CD1c-positive myeloid dendritic cell (primary cell): ENCODE data around the gene YIF1B.
"Not testable (repeated sequence)": the region's sequence is repeated elsewhere in the genome, so short reads cannot be mapped to it uniquely, and the experiment has no call there.

ENCODE experiments used
- DNase-seq: peaks from one replicate; pipeline ENCODE4 v3.0.0-alpha.2; 2016; ENCODE audit errors: extremely low spot score

The YIF1B gene

GRCh38 chr19:38274739-38275138 is 41.0 kb downstream of the YIF1B start:
- no peak for DNase-seq

DNA sequence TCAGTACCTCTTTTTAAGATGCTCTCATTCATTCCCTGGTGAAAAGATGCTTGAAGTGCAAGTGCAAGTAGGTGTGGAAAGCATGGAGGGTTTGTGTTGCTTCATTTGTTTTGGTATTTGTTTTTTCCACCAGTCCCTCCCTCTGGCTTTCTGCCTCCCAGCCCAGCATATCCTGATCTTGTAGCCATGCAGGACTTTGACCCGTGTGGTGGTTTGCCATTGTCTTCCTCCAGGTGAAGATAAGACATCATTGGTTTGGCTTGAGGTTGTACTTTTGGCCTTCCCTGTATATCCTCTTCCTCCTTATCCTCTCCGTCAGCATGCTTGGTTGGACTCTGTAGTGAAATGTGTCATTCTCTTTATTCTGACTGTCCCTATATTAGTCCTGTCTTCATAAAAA is 42.2 kb downstream of the YIF1B start:
- DNase-seq, result no peak

GRCh38 chr19:38270587-38271167 is 45.1 kb downstream of the YIF1B start:
- no peak for DNase-seq

- DNase-seq, result no peak
These were observed 47.2 kb downstream of the YIF1B start for GRCh38 chr19:38268539-38268938.

DNA sequence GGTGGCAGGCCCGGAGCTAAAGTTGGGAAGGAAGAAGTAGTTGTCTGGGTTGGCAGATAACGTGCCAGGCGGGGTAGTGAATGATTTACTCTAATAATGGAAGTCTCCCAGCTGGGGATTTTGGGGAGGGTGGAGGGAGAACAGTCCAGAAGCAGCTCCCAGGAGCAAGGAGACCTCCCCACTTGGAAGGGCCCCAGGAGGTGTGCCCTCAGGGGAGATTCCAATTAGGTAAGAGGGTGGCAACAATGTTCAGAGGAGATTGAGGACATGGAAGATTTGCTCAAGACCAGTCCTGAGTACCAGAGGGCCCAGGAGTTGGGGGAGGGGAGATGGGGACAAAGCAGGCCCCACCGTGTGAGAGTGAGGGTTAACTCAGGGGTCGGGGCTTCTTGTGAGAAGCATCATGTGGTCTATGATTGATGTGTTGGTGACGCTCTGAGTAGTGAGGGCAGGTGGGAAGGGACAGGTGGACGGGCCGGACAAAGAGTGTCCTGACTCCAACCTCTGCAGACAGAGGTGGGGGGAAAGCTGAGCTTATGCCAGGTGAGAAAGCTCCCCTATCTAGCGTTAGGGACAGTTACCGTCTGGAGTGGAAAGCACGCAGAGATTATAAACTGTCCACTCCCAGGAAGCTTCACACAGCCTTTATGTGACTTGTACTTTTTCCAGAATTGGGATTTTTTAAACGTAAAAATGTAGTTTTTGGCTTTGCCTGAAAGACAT is 47.8 kb downstream of the YIF1B start:
- no peak for DNase-seq

DNA sequence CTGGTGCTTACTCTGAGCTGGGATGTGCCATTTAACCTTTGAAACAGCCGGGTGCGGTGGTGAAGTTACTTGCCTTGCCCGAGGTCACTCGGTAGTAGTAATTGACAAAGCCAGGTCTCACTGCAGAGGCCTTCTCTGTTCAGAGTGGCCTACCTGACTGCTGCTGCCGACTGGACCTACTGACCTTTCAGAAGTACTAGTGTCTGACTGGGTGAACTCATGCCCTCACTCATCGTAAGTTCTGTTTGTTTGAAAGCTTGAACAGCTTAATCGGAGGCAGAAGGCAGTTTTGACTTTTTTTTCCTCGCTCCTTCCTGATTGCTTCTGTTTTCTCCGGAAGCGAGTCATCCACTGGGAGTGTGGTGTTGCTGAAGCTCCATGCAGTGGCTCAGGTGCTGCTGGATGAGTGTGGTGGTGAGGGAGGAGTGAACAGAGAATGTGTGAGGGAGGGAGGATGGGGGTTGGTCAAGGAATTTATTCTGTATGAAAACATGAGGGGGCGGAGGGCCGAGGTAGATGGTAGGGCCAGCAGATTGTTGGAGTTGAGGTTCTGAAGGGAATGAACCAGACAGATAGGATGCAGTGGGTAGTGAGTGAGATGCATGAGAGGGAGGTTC is 48.7 kb downstream of the YIF1B start:
- peak; percentile 34 for DNase-seq

- no peak for DNase-seq
These were observed 49.8 kb downstream of the YIF1B start for GRCh38 chr19:38265921-38266429.

- peak; percentile 61 for DNase-seq
These were observed 50.4 kb downstream of the YIF1B start for GRCh38 chr19:38265213-38265861.

- peak; percentile 44 for DNase-seq
These were observed 51.1 kb downstream of the YIF1B start, which contains the start of gene SPINT2 for GRCh38 chr19:38264486-38265212. Gene SPINT2, plus strand, starts transcription at chr19:38264573. Its CDS starts 320 bp downstream, at chr19:38264893.

- DNase-seq, result peak; percentile 97
These were observed 51.9 kb downstream of the YIF1B start for GRCh38 chr19:38263689-38264485.

DNA sequence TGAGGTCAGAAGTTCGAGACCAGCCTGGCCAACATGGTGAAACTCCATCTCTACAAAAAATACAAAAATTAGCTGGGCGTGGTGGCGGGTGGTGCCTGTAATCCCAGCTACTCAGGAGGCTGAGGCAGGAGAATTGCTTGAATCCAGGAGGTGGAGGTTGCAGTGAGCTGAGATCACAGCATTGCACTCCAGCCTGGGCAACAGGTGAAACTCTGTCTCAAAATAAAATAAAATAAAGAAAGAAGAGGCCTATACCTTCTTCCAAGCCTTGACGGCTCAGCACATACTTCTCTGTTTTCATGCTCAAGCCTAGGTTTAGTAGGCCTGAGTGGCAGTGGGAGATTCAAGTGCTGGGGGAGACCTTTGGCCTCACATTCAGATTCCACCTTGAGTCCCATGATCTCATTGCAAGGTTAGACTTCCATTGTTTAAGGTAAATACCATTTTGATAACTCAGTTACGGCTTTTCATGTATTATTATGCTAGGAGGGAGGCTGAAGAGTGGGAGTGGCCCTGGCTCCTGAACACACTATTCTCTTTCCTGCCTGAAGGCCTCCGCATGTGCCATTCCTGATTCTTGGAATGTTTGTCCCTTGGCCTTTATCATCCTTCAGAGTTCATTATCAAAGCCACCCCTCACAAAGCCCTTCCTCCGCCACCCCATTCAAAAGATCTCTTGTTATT is 53.0 kb downstream of the YIF1B start:
- no peak for DNase-seq

DNA sequence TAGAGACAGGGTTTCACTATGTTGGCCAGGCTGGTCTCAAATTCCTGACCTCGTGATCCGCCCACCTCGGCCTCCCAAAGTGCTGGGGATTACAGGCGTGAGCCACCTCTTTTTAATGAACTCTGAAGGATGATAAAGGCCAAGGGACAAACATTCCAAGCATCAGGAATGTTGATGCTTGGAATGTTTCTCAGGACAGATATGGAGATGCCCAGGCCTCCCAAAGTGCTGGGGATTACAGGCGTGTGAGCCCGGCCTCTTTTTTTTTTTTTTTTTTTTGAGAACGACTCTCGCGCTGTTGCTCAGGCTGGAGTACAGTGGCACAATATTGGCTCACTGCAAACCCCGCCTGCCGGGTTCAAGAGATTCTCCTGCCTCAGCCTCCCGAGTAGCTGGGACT is 53.8 kb downstream of the YIF1B start:
- DNase-seq, result not testable (repeated sequence)

DNA sequence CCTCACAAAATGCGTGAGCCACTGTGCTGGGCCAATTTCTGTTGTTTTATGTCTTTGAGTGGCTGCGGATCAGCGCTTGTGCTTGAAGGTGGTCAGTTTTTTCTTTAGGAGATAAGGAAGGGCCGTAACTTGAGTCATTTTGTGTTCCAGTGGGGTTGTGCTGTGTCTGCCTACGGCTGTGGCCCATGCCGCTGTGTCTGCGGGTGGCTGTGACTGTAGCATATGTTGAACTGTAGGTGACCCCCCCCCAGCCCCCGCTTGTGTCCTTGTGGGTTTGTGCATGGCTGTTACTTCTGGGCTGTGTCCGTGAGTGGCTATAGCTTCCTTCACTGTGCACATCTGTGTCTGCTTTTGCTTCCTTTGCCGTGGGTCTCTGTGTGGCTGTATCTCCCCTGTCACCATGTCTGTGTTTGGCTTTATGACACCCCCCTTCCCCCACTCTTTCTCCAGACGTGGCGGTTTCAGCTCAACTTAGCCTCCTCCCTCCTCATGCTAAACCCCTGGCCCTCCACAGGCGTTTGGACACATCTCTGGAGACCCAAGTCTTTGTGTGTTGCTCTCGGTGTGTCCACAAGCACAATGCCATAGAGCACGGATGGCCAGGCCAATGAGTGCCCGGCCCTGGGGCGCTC is 60.2 kb downstream of the YIF1B start:
- DNase-seq, result peak; percentile 40

GRCh38 chr19:38253788-38254187 is 62.0 kb downstream of the YIF1B start:
- no peak for DNase-seq
